Breast epithelium (tissue), 4 donors: ENCODE data around the gene METTL6. TPM values are rescaled to one million over a fixed set of nuclear protein-coding genes. Genes with fewer than 3 reads are reported as not detected.

Source experiments
- DNase-seq, 2 donors: peaks; one replicate each; pipeline ENCODE4 v3.0.0-alpha.2; 2019; ENCODE audit warnings: low spot score in 2 of 2
- H3K27ac ChIP-seq, 2 donors: fragments of 200-600 bp; sonication (generic) in 1 of 2; one replicate each; pipeline ENCODE4 v1.5.1; 2016 to 2019; ENCODE audit warnings: mild to moderate bottlenecking in 1 of 2
- H3K27me3 ChIP-seq, 2 donors: fragments of 200-600 bp; sonication (generic) in 1 of 2; one replicate each; pipeline versions ENCODE4 v1.5.1 to v1.6.0; 2017 to 2019; ENCODE audit warnings: control low read depth in 1 of 2, mild to moderate bottlenecking in 1 of 2
- H3K36me3 ChIP-seq: fragments of 200-600 bp; one replicate; pipeline ENCODE4 v1.5.1; 2019
- H3K4me1 ChIP-seq, 2 donors: fragments of 200-600 bp; sonication (generic); one replicate each; pipeline ENCODE4 v1.5.1; 2016 to 2019; ENCODE audit warnings: control low read depth in 1 of 2
- H3K4me3 ChIP-seq, 3 donors: fragments of 200-600 bp; sonication (generic); 1 replicate in 2 of 3; 2 replicates in 1 of 3; pipeline ENCODE4 v1.5.1; 2016 to 2019; ENCODE audit warnings: mild to moderate bottlenecking in 3 of 3, moderate library complexity in 2 of 3
- H3K9me3 ChIP-seq, 2 donors: fragments of 200-600 bp; sonication (generic) in 1 of 2; one replicate each; pipeline ENCODE4 v1.5.1; 2016 to 2019; ENCODE audit warnings: control low read depth in 1 of 2
- CTCF ChIP-seq, 3 donors: fragments of 450-650 bp; IDR thresholded peaks; one replicate each; pipeline ENCODE4 v1.5.1; 2016 to 2017; ENCODE audit warnings: antibody characterized with exemption in 3 of 3, mild to moderate bottlenecking in 3 of 3, moderate library complexity in 3 of 3
- POLR2A ChIP-seq: fragments of 450-650 bp; IDR thresholded peaks from one replicate; pipeline ENCODE4 v1.6.1; 2016; ENCODE audit warnings: antibody characterized with exemption, mild to moderate bottlenecking, moderate library complexity
- POLR2AphosphoS5 ChIP-seq, 3 donors: sonication (generic); formaldehyde crosslinking; IDR thresholded peaks; one replicate each; pipeline ENCODE4 v1.6.1; 2017; ENCODE audit warnings: antibody characterized with exemption in 3 of 3
- intact Hi-C: fragments of 100-400 bp; cut with DNase I; formaldehyde crosslinking; loops from one replicate; pipeline ENCODE4 v1.15.1; 2023; ENCODE audit warnings: low total_unique reads
- total RNA-seq, 3 donors: library from RNA; depleted of rRNA; stranded (reverse); fragments of >200 nt; gene quantifications; one replicate each; pipeline ENCODE4 v1.1.0, GENCODE V29; 2016

The METTL6 gene
- total RNA-seq, 3 donors from 2014 or later, result 9.1 to 23.6 (median 21.8) TPM

- intact Hi-C loops, result loop anchor here (5.0 to 10.0 kb wide), 2 partner anchors 116 to 621 kb away; no protein-coding TSS in a partner anchor
- H3K27me3 ChIP-seq, result no peaks in the 10 kb centered on the region
- TF ChIP-seq POLR2AphosphoS5 (IDR thresholded peaks at IDR 0.05) (no peak), CTCF (IDR thresholded peaks at IDR 0.05) (no peak), POLR2A (no peak)
- H3K4me1 ChIP-seq, result no peaks in the 10 kb centered on the region
- H3K27ac ChIP-seq, result no peak overlapping the region
- no peak overlapping the region for H3K4me3 ChIP-seq
- H3K36me3 ChIP-seq, result no peaks in the 10 kb centered on the region
- no peak for DNase-seq
- H3K9me3 ChIP-seq, result peaks cover 3 to 5% of the 10 kb centered on the region in 2 donors
These were observed 46.1 kb downstream of the METTL6 start for GRCh38 chr3:15380980-15381890.

- H3K4me3 ChIP-seq, result peak overlapping the region in 1 of 3 donors; percentile 40
- peak overlapping the region; percentile 70 to 72 for H3K27ac ChIP-seq
These were observed 49.2 kb downstream of the METTL6 start for GRCh38 chr3:15377961-15378791.

GRCh38 chr3:15375461-15376000 lies 51.8 kb downstream of the METTL6 start:
- Histone ChIP-seq H3K36me3 (no peaks in the 10 kb centered on the region), H3K4me1 (no peaks in the 10 kb centered on the region), H3K27me3 (no peaks in the 10 kb centered on the region), H3K4me3 (no peak overlapping the region), H3K27ac (no peak overlapping the region), H3K9me3 (no peaks in the 10 kb centered on the region)
- intact Hi-C loops, result no loop called here
- no peak for DNase-seq
- TF ChIP-seq CTCF (IDR thresholded peaks at IDR 0.05) (no peak), POLR2AphosphoS5 (IDR thresholded peaks at IDR 0.05) (no peak), POLR2A (no peak)

More at GRCh38 chr3:15377961-15378791, 49.2 kb downstream of the METTL6 start:
- Histone ChIP-seq H3K4me1 (no peaks in the 10 kb centered on the region), H3K9me3 (no peaks in the 10 kb centered on the region), H3K36me3 (no peaks in the 10 kb centered on the region), H3K27me3 (no peaks in the 10 kb centered on the region)
- TF ChIP-seq CTCF (IDR thresholded peaks at IDR 0.05) (peak; percentile 85 to 93 (median 91)), POLR2A (no peak), POLR2AphosphoS5 (IDR thresholded peaks at IDR 0.05) (peak; percentile 87 to 97 (median 91))
- peak; percentile 90 to 94 for DNase-seq
- intact Hi-C loops, result no loop called here

- H3K36me3 ChIP-seq, result no peaks in the 10 kb centered on the region
- TF ChIP-seq POLR2A (no peak), CTCF (IDR thresholded peaks at IDR 0.05) (no peak), POLR2AphosphoS5 (IDR thresholded peaks at IDR 0.05) (no peak)
- no peak overlapping the region for H3K27ac ChIP-seq
- intact Hi-C loops, result no loop called here
- H3K9me3 ChIP-seq, result no peaks in the 10 kb centered on the region
- H3K4me3 ChIP-seq, result no peak overlapping the region
- DNase-seq, result no peak
- no peaks in the 10 kb centered on the region for H3K27me3 ChIP-seq
- H3K4me1 ChIP-seq, result no peaks in the 10 kb centered on the region
These were observed 54.4 kb downstream of the METTL6 start for GRCh38 chr3:15372918-15373317.
